ENCODE measurements around the gene GMPR.

The GMPR gene

DNA sequence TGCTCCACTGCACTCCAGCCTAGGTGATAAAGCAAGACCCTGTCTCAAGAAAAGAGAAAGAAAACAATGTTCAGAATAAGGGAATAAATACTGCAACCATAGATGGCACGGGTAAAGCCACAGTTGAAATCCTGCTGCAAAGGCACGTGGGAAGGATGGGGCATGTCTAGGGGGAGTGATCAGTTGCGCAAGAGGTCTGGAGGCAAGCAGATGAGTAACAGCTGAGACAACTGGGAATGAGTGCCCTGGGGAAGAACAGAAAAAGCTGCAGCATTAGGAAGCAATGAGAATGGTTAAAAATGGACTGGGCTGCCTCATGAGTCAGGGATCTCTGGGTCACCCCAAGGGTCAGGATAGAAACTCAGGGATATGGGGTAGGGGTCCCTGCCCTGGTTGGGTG is 96.3 kb downstream of the GMPR start:
- no peak for DNase-seq

DNA sequence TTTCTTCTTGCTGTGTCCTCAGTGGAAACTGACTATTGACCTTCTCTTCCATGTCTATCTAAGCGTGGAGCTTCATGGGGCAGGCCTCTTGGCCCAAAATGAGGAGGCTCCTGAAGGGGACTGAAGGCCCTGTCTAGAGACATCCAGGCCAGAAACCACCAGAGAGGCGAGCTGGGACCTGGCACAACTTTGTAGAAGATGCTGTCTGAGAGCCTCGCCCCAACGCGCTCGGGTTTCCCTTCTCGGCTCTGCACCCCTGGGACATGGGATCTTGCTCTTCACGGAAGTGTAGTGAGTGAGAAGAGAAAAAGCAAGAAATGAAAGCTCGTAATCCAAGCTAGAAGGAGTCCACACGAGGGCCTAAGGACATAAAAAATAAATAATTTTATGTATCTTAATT is 96.8 kb downstream of the GMPR start:
- DNase-seq = no peak

DNA sequence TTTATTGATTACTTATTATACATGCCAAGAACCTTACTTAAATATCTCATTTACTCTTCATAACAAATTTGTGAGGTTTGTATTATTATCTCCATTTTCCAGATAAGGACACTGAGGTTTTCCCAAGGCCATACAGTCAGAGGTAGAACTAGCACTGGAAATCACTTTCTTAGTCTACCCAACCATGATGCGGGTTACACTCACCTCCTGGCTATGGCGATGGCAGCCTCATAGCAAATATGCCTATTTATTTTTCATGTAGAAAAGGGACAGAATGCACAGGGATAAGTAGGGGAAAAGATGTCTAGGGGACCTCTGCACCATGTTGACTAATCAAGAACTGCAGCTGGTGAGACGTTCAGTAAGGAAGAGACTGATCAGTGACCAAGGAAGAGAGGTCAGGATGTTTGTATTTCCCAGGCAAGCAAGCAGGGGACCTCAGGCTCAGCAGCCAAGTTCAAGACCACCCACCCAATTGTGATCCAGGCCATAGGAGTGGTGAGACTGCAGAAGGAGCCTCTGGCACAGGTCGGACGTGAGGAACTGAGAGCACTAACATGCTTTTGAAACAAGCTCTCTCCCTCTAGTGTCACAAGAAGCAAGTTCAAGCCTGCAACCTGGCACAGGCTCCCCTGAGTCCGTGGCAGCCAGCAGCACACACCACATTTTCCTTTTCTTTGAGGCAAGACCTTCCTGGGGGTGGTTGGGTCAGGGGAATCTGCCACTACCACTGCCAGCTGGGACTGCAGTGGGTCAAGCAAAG is 97.8 kb downstream of the GMPR start:
- DNase-seq = no peak

DNA sequence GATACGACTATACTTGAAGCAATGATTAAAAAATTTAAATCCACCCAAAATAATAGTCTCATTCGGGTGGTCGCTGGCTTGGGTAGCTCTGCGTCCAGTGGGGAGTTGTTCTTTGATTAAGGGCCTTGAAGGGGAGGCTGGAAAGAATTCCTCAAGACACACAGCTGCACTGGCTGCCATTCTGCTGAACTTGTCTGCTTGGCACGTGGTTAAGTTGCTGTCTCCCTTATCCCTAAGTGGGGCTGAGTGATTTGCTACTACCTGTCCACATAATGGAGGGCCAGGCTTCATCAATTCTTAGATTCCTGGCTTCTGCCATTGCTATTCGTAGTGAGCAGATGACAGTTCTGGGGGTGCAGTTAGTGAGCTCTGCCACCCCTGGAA is 98.5 kb downstream of the GMPR start:
- no peak for DNase-seq

DNA sequence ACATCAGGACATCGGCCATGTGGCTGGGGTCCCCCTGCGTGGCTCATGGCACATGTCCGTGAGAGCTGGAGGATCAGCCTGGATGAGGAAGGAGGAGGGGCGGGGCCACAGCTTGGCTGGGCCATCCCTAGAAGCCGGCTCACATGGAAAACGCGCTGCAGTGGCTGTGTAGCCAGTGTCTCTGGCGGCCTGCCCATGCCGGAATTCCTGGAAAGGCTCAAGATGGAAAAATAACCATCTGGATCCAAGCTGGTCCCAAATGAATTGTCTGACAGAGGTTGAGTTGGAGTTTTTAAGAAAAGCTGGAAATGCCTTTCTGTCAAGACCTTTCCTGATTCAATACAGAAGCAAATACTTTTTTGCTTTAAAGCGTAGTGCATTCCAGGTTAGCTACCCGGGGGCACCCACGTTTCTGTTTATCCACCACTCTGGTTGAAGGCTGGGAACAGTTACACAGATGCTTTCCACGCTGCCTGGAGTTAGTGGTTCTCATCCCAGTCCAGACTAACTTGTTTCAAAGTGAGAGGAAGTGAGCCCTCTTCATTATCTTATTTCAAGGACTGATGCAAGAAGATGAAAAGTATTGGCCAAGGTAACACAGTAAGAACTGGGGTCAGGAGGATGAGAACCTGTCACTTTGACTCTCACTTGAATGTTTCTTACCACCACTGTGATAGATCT is 99.0 kb downstream of the GMPR start:
- no peak for DNase-seq

DNA sequence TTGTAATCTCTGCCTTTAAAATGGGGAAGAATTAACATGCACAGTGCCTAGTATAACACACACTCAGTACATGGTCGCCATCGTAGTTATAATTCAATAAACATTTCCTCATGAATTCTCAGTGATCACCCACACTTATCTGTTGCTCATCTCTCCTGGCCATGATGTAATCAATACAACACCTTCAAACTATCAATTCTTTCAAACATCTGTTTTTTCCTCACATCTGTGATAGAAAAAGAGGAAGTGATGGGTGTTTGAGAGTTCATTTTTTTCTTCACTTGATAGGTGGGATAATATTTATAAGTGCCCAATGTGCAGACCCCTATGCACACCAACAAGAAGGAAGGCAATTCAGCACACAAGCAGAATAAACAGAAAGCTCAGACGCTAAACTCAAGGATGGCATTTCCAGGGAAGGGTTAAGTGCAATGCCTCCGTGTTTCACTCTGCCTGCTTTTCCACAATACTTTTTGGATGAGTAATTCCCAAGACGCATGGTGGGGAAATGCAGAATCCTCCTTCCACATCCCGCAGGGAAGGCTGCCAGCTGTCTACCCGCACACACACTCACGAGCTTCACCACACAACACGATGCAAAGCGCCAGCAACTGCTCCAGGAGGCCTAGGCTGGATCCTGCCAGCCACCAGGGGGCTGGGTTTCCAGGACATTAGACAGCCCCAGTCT is 100.3 kb downstream of the GMPR start:
- DNase-seq = no peak

DNA sequence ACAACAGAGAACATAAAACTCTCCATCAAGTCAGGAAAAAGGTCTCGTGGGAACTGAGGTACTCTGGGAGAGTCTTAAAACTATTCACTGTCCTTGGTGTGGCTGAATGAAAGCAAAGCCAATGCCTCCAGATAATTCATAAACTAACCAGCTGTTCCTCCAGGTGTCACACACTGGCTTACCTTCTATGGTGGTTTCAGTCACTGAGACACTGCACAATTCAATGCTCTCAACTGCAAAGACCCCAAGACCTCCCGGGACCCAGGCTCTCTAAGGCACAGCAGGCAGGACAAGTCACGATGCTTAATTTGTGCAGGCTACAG is 100.8 kb downstream of the GMPR start:
- DNase-seq = no peak

DNA sequence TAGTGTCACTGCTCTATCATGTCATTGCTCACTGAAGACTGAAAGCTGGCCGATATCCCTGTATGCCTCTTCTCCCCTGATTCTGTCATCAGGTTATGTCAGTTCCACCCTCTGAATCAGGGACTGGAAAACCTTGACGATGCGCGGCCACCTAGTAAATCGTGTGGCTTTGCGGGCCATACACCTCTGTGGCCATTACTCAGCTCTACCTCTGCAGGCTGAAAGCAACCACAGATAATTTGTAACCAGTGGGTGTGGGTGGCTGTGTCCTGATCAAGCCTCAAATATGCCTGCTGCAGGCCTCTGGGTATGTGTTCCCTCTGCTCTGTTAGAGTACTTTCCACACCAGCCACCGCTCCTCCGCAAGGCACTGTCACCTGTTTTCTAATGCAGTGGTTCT is 105.2 kb downstream of the GMPR start:
- no peak for DNase-seq

DNA sequence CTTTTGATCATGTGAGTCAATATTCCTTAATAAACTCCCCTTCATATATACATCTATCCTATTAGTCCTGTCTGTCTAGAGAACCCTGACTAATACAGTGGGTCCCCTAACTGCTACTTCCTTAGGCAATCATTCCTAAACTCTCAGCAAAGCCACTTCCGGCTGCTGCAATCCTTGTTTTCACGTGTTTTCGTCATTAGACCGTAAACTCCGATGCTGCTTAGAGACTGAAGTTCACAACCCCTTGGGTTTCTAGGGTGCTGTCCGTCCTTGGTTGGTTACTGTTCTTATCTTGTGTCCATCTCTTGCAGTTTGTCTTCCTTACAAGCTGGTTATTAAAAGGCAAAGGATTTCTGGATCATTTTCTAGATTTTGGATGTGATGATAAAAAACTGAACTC is 106.4 kb downstream of the GMPR start:
- no peak for DNase-seq
